SK-N-SH treated with all-trans-retinoic acid at 6 μM for 48 hours (cell line): Measurements from ENCODE around the gene LIN9.

ENCODE experiments used
- ATAC-seq: fragments of 200-7000 bp; cut with Tn5 transposase; 3 replicates; pipeline ENCODE4 v1.9.1; 2020; ENCODE audit warnings: mild to moderate bottlenecking, moderate library complexity
- ARNTL ChIP-seq: fragments of 450-650 bp; formaldehyde crosslinking; IDR thresholded peaks from 2 replicates; pipeline ENCODE4 v1.5.0; 2020; ENCODE audit warnings: low read depth, mild to moderate bottlenecking, moderate library complexity, borderline replicate concordance
- BACH2 ChIP-seq: fragments of 250-450 bp; sonication (Bioruptor Pico); IDR thresholded peaks from 2 replicates; pipeline ENCODE4 v1.9.0; 2021; ENCODE audit warnings: mild to moderate bottlenecking, borderline replicate concordance
- CSDC2 ChIP-seq: fragments of 250-450 bp; sonication (Bioruptor Pico); IDR thresholded peaks from 2 replicates; pipeline ENCODE4 v1.5.0; 2020; ENCODE audit warnings: mild to moderate bottlenecking, moderate library complexity
- ESRRG ChIP-seq: fragments of 250-450 bp; sonication (Bioruptor Pico); IDR thresholded peaks from 2 replicates; pipeline ENCODE4 v1.6.1; 2021; ENCODE audit warnings: mild to moderate bottlenecking
- GLIS3 ChIP-seq: fragments of 250-450 bp; sonication (Bioruptor Pico); IDR thresholded peaks from 2 replicates; pipeline ENCODE4 v1.5.0; 2020; ENCODE audit warnings: mild to moderate bottlenecking, moderate library complexity
- OSR1 ChIP-seq: fragments of 250-450 bp; sonication (Bioruptor Pico); IDR thresholded peaks from 2 replicates; pipeline ENCODE4 v1.8.0; 2022; ENCODE audit warnings: moderate library complexity, mild to moderate bottlenecking, inconsistent platforms
- RARB ChIP-seq: fragments of 250-450 bp; sonication (Bioruptor Pico); IDR thresholded peaks from 2 replicates; pipeline ENCODE4 v1.8.0; 2021; ENCODE audit warnings: mild to moderate bottlenecking, moderate library complexity
- SNAI2 ChIP-seq: fragments of 250-450 bp; sonication (Bioruptor Pico); IDR thresholded peaks from 2 replicates; pipeline ENCODE4 v1.5.0; 2020; ENCODE audit warnings: mild to moderate bottlenecking, moderate library complexity
- TCF4 ChIP-seq: fragments of 250-450 bp; sonication (Bioruptor Pico); IDR thresholded peaks from 2 replicates; pipeline ENCODE4 v1.8.0; 2021; ENCODE audit warnings: mild to moderate bottlenecking, moderate library complexity, borderline replicate concordance
- TOX ChIP-seq: fragments of 250-450 bp; sonication (Bioruptor Pico); IDR thresholded peaks from 2 replicates; pipeline ENCODE4 v1.8.0; 2021; ENCODE audit warnings: mild to moderate bottlenecking, moderate library complexity, borderline replicate concordance
- ZC3H10 ChIP-seq: fragments of 250-450 bp; sonication (Bioruptor Pico); IDR thresholded peaks from 2 replicates; pipeline ENCODE4 v1.5.1; 2021; ENCODE audit warnings: mild to moderate bottlenecking, moderate library complexity
- ZFP3 ChIP-seq: fragments of 250-450 bp; sonication (Bioruptor Pico); IDR thresholded peaks from 2 replicates; pipeline ENCODE4 v1.5.0; 2020; ENCODE audit warnings: mild to moderate bottlenecking, moderate library complexity
- ZFP30 ChIP-seq: fragments of 450-650 bp; formaldehyde crosslinking; IDR thresholded peaks from 2 replicates; pipeline ENCODE4 v1.5.0; 2022; ENCODE audit warnings: mild to moderate bottlenecking, moderate library complexity
- ZNF565 ChIP-seq: fragments of 450-650 bp; formaldehyde crosslinking; conservative IDR thresholded peaks from 2 replicates; pipeline ENCODE4 v1.5.0; 2020; ENCODE audit warnings: low read depth, mild to moderate bottlenecking, moderate library complexity
- ZNF70 ChIP-seq: fragments of 450-650 bp; formaldehyde crosslinking; IDR thresholded peaks from 2 replicates; pipeline ENCODE4 v1.5.0; 2020; ENCODE audit warnings: mild to moderate bottlenecking, moderate library complexity
- ZNF8 ChIP-seq: fragments of 450-650 bp; formaldehyde crosslinking; IDR thresholded peaks from 2 replicates; pipeline ENCODE4 v1.5.0; 2020; ENCODE audit warnings: mild to moderate bottlenecking, moderate library complexity
- TF ChIP-seq, protein P1 (sequence below): fragments of 250-450 bp; sonication (Bioruptor Pico); IDR thresholded peaks from 2 replicates; pipeline ENCODE4 v1.5.1; 2021; ENCODE audit warnings: mild to moderate bottlenecking, moderate library complexity
- TF ChIP-seq, protein P2 (sequence below): fragments of 250-450 bp; sonication (Bioruptor Pico); IDR thresholded peaks from 2 replicates; pipeline ENCODE4 v1.8.0; 2021; ENCODE audit warnings: low read depth, mild to moderate bottlenecking, moderate library complexity, borderline replicate concordance
- TF ChIP-seq, protein P3 (sequence below): fragments of 250-450 bp; sonication (Bioruptor Pico); IDR thresholded peaks from 2 replicates; pipeline ENCODE4 v1.5.1; 2020; ENCODE audit warnings: low read depth, mild to moderate bottlenecking, moderate library complexity
- TF ChIP-seq, protein P4 (sequence below): fragments of 250-450 bp; sonication (Bioruptor Pico); IDR thresholded peaks from 2 replicates; pipeline ENCODE4 v1.8.0; 2020; ENCODE audit warnings: mild to moderate bottlenecking, moderate library complexity, borderline replicate concordance

LIN9 gene

GRCh38 chr1:226220473-226221189, 88.3 kb downstream of the LIN9 start:
- TF ChIP-seq GLIS3 (CRISPR knock-in tag) (no peak), ZNF565 (CRISPR knock-in tag) (no peak), OSR1 (CRISPR knock-in tag) (no peak), RARB (CRISPR knock-in tag) (no peak), ZFP30 (CRISPR knock-in tag) (no peak), ZNF70 (no peak), ZC3H10 (CRISPR knock-in tag) (no peak), SNAI2 (CRISPR knock-in tag) (no peak), ZFP3 (no peak), BACH2 (CRISPR knock-in tag) (no peak)
- TF ChIP-seq, protein P1, sequence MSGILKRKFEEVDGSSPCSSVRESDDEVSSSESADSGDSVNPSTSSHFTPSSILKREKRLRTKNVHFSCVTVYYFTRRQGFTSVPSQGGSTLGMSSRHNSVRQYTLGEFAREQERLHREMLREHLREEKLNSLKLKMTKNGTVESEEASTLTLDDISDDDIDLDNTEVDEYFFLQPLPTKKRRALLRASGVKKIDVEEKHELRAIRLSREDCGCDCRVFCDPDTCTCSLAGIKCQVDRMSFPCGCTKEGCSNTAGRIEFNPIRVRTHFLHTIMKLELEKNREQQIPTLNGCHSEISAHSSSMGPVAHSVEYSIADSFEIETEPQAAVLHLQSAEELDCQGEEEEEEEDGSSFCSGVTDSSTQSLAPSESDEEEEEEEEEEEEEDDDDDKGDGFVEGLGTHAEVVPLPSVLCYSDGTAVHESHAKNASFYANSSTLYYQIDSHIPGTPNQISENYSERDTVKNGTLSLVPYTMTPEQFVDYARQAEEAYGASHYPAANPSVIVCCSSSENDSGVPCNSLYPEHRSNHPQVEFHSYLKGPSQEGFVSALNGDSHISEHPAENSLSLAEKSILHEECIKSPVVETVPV (CRISPR knock-in tag), result no peak
- TF ChIP-seq, protein P2, sequence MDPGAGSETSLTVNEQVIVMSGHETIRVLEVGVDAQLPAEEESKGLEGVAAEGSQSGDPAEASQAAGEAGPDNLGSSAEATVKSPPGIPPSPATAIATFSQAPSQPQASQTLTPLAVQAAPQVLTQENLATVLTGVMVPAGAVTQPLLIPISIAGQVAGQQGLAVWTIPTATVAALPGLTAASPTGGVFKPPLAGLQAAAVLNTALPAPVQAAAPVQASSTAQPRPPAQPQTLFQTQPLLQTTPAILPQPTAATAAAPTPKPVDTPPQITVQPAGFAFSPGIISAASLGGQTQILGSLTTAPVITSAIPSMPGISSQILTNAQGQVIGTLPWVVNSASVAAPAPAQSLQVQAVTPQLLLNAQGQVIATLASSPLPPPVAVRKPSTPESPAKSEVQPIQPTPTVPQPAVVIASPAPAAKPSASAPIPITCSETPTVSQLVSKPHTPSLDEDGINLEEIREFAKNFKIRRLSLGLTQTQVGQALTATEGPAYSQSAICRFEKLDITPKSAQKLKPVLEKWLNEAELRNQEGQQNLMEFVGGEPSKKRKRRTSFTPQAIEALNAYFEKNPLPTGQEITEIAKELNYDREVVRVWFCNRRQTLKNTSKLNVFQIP (CRISPR knock-in tag), result no peak
- TF ChIP-seq, protein P3, sequence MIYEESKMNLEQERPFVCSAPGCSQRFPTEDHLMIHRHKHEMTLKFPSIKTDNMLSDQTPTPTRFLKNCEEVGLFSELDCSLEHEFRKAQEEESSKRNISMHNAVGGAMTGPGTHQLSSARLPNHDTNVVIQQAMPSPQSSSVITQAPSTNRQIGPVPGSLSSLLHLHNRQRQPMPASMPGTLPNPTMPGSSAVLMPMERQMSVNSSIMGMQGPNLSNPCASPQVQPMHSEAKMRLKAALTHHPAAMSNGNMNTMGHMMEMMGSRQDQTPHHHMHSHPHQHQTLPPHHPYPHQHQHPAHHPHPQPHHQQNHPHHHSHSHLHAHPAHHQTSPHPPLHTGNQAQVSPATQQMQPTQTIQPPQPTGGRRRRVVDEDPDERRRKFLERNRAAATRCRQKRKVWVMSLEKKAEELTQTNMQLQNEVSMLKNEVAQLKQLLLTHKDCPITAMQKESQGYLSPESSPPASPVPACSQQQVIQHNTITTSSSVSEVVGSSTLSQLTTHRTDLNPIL (CRISPR knock-in tag), result no peak
- no peak for ATAC-seq

DNA sequence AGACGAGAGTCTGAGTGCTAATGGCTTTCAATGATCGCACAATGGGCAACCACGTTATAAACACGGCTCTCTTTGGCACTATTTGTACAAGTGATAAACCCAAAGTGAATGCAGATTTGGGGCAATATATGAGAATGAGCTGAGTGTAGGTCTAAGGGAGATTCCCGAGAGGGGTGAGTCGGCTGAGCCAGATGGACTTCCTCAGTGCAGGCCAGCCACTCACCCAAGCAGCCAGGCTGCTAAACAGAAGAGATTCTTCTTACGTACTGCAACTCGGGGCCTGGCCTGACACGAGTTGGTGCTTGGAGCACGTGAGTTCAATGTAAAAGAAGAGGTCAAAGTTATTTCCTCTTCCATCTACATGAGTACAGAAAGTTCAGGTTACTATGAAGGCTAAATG, 91.7 kb downstream of the LIN9 start:
- ATAC-seq, result 0 out of 3 replicates have a peak, but pooled peaks have one; percentile 25
- TF ChIP-seq GLIS3 (CRISPR knock-in tag) (no peak), ZNF70 (no peak)

GRCh38 chr1:226216056-226216455, 92.9 kb downstream of the LIN9 start:
- TF ChIP-seq ZC3H10 (CRISPR knock-in tag) (no peak), ZNF8 (CRISPR knock-in tag) (no peak), TOX (no peak), SNAI2 (CRISPR knock-in tag) (no peak), ZNF565 (CRISPR knock-in tag) (no peak), BACH2 (CRISPR knock-in tag) (no peak), ZFP3 (no peak), GLIS3 (CRISPR knock-in tag) (no peak), ARNTL (CRISPR knock-in tag) (no peak), OSR1 (CRISPR knock-in tag) (no peak)
- TF ChIP-seq, protein P4, sequence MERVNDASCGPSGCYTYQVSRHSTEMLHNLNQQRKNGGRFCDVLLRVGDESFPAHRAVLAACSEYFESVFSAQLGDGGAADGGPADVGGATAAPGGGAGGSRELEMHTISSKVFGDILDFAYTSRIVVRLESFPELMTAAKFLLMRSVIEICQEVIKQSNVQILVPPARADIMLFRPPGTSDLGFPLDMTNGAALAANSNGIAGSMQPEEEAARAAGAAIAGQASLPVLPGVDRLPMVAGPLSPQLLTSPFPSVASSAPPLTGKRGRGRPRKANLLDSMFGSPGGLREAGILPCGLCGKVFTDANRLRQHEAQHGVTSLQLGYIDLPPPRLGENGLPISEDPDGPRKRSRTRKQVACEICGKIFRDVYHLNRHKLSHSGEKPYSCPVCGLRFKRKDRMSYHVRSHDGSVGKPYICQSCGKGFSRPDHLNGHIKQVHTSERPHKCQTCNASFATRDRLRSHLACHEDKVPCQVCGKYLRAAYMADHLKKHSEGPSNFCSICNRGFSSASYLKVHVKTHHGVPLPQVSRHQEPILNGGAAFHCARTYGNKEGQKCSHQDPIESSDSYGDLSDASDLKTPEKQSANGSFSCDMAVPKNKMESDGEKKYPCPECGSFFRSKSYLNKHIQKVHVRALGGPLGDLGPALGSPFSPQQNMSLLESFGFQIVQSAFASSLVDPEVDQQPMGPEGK, result no peak
- ATAC-seq, result no peak

DNA sequence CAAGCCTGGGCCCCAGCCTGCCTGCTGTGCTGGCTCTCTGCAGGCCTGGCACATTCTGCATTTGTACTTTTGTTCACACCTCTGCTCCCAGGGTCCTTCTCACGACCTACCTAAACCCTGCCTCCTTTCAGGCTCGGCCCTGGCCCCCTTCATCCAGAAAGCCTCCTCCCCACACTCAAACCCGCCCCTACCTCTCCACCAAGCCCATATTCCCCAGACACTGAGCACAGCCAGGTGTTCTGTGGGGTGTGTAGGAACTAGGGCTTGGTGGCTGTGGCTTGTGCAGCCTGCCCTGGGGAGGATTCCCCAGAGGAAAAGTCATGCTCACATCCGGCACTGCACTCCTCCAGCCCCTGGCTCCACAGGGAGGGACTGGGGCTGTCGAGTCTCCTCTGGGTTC, 93.7 kb downstream of the LIN9 start:
- ATAC-seq, result no peak; the same call in 2 of the 3 replicates
- no peak for TF ChIP-seq ESRRG (CRISPR knock-in tag)
- no peak for TF ChIP-seq CSDC2 (CRISPR knock-in tag)
- TF ChIP-seq, protein P2 (CRISPR knock-in tag), result no peak
- no peak for TF ChIP-seq OSR1 (CRISPR knock-in tag)
- no peak for TF ChIP-seq TCF4 (CRISPR knock-in tag)
- no peak for TF ChIP-seq ZNF565 (CRISPR knock-in tag)
- TF ChIP-seq, protein P3 (CRISPR knock-in tag), result no peak
- no peak for TF ChIP-seq ZC3H10 (CRISPR knock-in tag)
- no peak for TF ChIP-seq ARNTL (CRISPR knock-in tag)
- no peak for TF ChIP-seq ZFP30 (CRISPR knock-in tag)
- no peak for TF ChIP-seq GLIS3 (CRISPR knock-in tag)
- no peak for TF ChIP-seq BACH2 (CRISPR knock-in tag)
- TF ChIP-seq RARB (CRISPR knock-in tag), result no peak
